NCI-H187 treated with DMSO at 0.1 percent for 48 hours (cell line): ENCODE results near the gene NFIX.
A peak's percentile ranks its signal among the peaks of the same experiment; 100 is the strongest.

Experiments used
- DNase-seq: peaks from one replicate; lab custom pipeline; 2025; lab: John Stamatoyannopoulos, UW

The NFIX gene

DNA sequence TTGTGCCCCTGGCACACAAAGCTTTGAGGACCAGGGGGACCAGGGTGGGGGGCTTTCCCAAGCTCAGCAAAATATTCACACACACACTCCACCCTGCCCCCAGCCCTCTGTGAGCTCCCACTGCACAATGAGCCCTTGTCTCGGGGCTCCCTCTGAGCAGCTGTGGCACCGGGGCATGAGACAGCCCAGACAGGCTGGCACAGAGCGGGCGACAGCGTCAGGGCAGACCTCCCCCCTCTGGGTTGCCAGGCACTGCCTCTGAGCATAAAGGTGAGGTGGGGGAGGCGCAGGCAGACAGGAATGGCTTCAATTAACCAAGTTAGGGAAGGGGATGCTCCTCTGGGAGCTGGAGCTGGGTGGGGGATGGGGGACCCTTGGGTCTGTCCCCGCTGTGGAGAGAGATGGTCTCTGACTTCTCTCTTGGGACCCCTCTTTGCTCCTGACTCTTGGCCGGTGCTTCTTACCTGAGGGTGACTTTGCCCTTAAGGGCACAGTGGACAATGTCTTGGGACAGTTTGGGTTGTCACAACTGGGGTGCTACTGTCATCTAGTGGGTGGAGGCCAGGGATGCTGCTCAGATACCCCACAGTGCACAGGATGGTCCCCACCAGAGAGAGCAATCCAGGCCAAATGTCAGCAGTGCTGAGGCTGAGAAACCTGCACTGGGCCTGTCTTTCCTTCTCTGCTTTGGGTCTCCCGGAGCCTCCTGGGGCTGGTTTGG lies 77.1 kb downstream of the NFIX start:
- DNase-seq: no peak

DNA sequence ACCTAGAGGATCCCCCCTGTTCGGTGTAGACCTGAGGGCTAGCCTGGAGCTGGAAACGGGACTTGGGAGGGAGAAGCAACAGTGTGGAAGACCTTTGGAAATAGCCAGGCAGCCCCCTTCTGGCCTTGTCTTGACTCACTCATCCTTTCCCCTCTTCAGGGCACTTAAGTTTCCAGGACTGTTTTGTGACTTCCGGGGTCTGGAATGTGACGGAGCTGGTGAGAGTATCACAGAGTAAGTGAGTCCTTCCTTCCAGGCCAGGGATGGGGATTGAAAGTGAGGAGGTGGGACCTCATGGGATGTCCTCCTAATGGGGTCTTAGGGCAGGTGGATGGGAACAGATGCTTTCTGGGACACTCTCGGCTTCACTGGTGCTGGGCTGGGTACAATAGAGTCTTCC lies 78.0 kb downstream of the NFIX start:
- no peak for DNase-seq

GRCh38 chr19:13074378-13074777 lies 79.1 kb downstream of the NFIX start:
- no peak for DNase-seq

DNA sequence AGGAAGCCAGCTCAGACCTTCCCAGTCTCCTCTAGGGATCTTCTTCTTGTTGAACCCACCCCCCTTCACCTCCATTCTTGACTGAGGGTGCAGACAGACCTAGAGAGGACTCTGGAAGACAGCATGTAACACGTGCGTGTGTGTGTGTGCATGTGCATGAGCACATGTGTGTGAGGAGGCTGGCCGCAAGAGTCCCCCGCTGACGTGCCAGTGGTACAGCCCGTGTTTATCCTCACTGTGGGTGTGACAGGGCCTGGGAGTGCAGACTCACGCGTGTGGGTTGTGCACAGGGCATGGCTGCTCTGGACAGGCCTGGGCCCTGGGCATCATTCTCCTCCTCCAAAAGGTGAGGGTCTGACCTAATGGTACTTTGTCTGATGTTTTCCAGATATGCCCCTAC lies 81.0 kb downstream of the NFIX start:
- DNase-seq: no peak

DNA sequence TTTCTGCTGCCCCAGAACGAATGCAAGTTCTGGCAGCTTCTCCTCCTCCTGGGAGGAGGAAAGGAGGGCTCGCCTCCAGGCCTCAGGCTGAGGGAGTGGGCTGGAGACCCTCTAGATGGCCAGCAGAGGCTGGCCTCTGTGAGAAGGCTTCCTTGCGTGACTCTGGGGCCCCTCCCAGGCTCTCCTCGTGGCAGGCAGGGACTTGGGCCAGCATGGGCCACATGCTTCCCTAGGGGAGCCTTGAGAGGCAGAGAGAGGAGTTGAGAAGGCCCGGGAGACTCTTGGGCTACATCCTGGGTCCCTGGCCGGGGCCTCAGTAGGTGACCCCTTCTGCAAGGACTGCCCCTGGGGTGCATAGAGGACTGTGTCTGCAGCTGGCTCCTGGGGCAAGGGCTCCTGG lies 81.5 kb downstream of the NFIX start:
- no peak for DNase-seq

GRCh38 chr19:13077240-13077639 lies 82.0 kb downstream of the NFIX start:
- no peak for DNase-seq

- DNase-seq: no peak
Measured at GRCh38 chr19:13078381-13078780, 83.1 kb downstream of the NFIX start.

DNA sequence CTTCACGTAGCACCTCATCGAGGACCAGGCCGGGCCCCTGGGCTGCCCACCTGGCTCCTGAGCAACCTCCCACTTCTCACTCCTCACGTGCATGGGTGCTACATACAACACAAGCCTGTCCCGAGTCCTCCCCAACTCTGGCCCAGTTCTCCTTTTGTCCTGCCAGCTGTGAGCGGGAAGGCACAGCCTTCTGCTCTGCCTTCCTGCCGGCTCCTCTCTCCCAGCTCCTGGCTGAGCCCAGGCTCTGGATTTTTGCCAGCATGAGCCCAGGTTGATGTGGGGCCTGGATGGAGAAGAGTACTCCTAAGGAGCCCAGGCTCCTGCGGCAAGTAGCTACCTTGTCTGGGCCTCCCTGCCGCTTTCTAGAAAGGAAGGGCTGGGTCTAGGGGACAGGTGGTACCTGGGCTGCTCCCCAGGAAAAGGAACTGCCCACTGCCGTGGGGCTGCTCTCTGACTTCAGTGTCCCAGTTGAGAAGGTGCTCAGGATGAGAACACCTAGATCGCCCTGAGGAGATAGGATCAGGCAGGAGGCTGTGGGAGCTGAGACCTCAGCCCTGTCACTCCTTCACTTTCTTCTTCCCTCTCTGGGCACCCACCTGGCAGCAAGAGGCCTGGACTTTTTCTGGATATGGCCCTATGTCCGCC lies 83.7 kb downstream of the NFIX start:
- no peak for DNase-seq

- DNase-seq: no peak
Measured at GRCh38 chr19:13079542-13079986, 84.3 kb downstream of the NFIX start.

- peak; percentile 29 for DNase-seq
Measured at GRCh38 chr19:13082192-13083007, 87.1 kb downstream of the NFIX start.

DNA sequence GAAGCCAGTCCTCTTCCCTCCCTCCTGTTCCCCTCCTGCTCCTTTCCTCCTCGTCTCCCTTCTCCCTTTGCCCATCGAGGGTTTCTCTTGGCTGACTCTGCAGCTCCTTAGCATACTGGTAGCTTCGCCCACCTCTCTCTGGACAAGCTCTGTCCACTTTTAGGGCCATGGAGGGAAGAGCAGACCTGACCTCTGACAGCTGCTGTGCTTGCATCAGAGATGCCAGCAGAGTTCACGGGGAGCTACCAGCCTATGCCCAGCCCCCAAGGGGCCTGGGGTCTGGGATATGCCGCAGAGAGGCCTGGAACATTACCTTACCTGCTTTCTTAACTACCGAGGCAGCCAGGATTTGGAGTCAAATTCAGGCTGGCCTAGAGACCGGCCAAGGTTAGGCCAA lies 87.7 kb downstream of the NFIX start:
- no peak for DNase-seq

- peak; percentile 19 for DNase-seq
Measured at GRCh38 chr19:13083627-13084026, 88.4 kb downstream of the NFIX start.

GRCh38 chr19:13085666-13086065 lies 90.4 kb downstream of the NFIX start:
- DNase-seq: no peak

GRCh38 chr19:13086341-13086740 lies 91.1 kb downstream of the NFIX start:
- DNase-seq: no peak

DNA sequence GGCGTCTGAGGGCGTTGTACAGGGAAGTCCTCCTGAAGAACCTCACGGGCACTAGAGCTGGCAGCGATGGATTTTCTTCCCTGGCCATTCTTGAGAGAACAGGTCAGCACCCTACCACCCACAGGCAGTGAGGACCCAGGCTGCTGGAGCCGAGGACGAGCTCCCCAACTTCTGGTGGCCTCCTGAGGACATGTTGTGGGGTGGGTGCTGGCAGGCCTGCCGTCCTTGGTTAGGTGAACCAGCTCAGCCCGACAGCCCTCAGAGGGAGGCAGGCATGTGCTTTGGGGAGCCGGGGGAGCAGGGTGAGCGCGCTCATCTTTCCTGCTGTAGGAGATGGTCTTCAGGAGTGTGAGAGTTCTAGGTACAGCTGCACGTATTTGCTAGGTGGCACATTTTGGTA lies 92.0 kb downstream of the NFIX start:
- no peak for DNase-seq

- DNase-seq: no peak
Measured at GRCh38 chr19:13087795-13088537, 92.7 kb downstream of the NFIX start.

DNA sequence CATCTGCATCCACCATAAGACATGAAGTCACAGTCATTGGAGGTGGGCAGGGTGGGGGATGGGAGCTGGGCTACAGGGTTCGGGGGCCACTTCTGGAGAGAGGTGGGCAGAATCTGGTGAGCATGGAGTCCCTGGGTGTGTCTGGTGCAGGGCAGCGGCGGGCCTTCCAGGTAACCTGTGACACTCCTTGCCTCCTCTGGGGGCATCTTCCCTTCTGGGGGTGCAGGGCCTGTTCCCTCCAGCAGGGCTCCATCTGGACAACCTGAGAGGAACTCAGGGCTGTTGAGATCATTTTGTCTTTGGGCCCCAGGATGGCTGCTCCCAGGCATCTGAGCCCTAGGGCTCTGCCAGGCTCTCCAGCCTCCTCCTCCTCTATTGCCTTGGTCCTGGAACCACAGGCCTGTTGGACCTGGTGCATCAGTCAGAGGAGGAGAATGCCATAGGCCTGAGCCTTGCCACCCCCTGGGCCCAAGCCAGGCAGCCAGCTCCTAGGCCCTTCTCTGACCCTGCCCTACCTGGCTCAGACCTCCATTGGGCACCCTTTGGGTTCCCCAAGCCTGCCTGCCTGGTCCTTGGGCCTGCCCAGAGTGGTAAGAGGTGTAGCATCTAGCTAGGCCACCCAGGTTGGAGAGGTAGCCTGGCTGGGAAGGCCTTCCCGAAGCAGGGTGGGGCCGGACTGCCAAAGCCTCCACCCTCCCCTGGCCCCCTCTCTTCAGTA lies 94.0 kb downstream of the NFIX start:
- DNase-seq: no peak

DNA sequence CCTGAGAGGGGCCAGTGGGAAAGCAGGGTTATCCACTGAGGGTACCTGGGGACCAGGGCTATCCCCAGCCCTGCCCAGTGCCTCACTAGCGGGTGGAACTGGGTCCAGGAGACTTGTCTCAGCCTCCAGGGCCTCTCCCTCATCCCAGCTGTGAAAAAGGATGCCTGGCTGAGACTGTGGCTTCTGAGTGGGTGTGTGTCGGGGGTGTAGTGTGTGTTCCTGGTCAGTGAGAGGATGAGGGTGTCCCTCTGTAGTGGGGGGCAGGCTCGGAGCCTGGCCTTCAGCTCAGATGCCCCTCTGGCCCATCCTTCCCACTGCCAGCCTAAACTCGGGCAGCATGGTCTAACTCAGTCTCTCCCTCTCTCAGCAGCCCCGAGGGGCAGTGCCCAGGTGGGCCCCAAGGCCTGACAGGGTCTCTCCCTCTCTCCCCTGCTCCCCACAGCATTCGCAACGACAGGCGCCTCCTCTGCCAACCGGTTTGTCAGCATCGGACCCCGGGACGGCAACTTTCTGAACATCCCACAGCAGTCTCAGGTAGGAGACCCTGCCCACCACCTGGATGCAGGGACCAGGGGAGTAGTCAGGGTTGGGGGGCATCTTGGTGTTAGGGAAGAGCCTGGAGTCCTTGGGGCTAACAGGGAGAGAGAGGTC lies 94.7 kb downstream of the NFIX start:
- no peak for DNase-seq

DNA sequence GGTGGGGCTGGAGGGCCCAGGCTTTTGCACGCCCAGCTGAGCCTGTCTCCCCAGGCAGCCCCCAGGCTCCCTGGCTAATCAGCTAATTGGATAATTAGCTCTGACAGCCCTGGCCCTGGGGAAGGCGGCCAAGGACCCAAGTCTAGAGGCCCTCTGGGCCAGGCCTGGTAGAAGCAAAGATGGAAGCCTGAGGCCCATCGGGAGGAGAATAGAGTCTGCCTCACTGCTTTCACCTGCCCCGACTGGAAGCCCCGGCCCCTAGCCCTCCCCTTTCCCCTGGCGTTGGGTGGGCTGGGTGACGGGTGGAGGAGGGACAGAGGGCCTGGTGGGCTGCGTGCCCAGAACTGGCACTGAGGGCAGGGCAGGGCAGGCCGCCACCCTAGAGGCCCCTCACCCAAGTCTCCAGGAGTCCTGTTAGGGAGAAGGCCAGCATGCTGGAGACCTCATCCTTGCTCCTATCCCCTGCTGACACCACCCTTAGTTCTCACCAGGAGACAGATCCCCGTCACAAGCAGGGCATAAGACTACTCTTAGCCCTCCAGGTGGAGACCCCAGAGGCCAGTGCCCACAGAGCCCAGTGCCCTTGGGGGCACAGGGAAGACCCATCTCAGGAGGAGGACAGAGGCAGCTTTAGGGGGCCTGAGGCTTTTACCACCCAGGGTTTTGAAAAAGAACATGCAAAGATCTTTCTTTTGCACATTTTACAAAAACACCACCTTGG lies 95.4 kb downstream of the NFIX start:
- DNase-seq: no peak

DNA sequence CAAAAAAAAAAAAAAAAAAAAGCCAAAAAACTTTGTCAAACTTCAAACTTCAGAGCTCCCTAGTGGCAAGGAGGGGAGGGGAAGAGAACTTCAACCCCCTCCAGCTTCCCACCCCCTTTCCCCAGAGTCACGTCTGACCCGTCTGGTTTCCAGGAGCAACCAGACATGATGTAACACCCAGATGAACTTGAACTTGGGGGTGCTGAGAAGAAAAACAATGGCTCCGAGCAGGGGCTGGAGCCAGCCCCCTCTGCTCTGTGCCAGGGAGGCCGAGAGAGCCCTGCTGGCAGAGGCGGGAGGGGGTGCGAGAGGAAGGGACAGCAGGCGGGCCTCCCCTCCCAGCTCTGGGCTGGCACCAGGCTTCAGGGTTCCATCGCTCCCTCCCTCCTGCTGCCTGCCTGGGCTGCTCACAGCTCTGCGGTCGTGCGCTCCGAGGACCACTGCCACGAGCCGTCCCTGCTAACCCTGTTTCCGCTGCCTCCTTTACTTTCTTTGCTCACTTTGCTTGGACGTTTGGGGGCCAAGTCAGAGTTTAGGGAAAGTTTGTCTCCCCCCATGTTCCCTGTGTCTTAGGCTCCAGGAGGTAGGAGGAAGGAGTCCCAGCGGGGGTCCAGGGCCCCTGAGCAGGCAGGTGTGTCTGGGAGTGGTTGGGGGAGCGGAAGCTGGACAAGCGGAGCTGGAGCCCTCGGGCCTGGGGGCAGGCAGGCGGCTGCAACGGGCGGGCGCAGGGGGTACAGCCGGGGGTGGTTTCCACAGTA lies 96.3 kb downstream of the NFIX start:
- DNase-seq: no peak
